Suprapubic skin (tissue), 3 donors: Measurements from ENCODE around the gene RALB.

Experiments used
- CTCF ChIP-seq, 2 donors: fragments of 200-600 bp in 1 of 2; fragments of 450-650 bp in 1 of 2; sonication (generic) in 1 of 2; IDR thresholded peaks; one replicate each; pipeline ENCODE4 v1.5.1; 2016 to 2019; ENCODE audit warnings: antibody characterized with exemption in 2 of 2, mild to moderate bottlenecking in 1 of 2, moderate library complexity in 1 of 2
- EP300 ChIP-seq: sonication (generic); formaldehyde crosslinking; IDR thresholded peaks from one replicate; pipeline ENCODE4 v1.6.1; 2017; ENCODE audit warnings: antibody characterized with exemption
- POLR2A ChIP-seq, 2 donors: fragments of 450-650 bp; IDR thresholded peaks; one replicate each; pipeline ENCODE4 v1.6.1; 2017; ENCODE audit warnings: antibody characterized with exemption in 2 of 2, mild to moderate bottlenecking in 2 of 2, moderate library complexity in 2 of 2

- TF ChIP-seq POLR2A (IDR thresholded peaks at IDR 0.05) (no peak), CTCF (IDR thresholded peaks at IDR 0.05) (no peak), EP300 (no peak)
Measured at GRCh38 chr2:120220756-120221155, 31.9 kb upstream of the RALB start.
